Endodermal cell (in vitro differentiated cells): ENCODE data around the gene OR8J3. TPM values are rescaled to one million over a fixed set of nuclear protein-coding genes. Genes with fewer than 3 reads are reported as not detected.

Experiments
- DNase-seq: peaks from one replicate; pipeline ENCODE4 v3.0.0-alpha.2; 2017
- H3K27ac ChIP-seq: 2 replicates; pipeline ENCODE4 v1.5.1; 2013; ENCODE audit warnings: mild to moderate bottlenecking, low read depth, low read length, moderate library complexity
- H3K27me3 ChIP-seq: 2 replicates; pipeline ENCODE4 v1.6.1; 2013; ENCODE audit warnings: mild to moderate bottlenecking, low read length, moderate library complexity; ENCODE audit not compliant: insufficient read depth, control insufficient read depth, poor library complexity, severe bottlenecking
- H3K36me3 ChIP-seq: 2 replicates; pipeline ENCODE4 v1.7.0; 2013; ENCODE audit warnings: mild to moderate bottlenecking, low read length, moderate library complexity; ENCODE audit not compliant: control insufficient read depth, insufficient read depth
- H3K4me1 ChIP-seq: one replicate; pipeline ENCODE4 v1.7.0; 2013; ENCODE audit warnings: low read length; ENCODE audit not compliant: control insufficient read depth, insufficient read depth
- H3K4me3 ChIP-seq: 2 replicates; pipeline ENCODE4 v1.5.1; 2013; ENCODE audit warnings: mild to moderate bottlenecking, low read length, moderate library complexity
- H3K9ac ChIP-seq: 2 replicates; pipeline ENCODE4 v1.6.1; 2013; ENCODE audit warnings: mild to moderate bottlenecking, low read length, moderate library complexity; ENCODE audit not compliant: poor library complexity, severe bottlenecking; ENCODE audit errors: extremely low read depth
- H3K9me3 ChIP-seq: 2 replicates; pipeline ENCODE4 v1.6.1; 2013; ENCODE audit warnings: mild to moderate bottlenecking, low read length, moderate library complexity; ENCODE audit not compliant: control insufficient read depth
- H3K27ac Mint-ChIP-seq: 2 replicates; pipeline ENCODE4 v1.8.0; 2020; ENCODE audit warnings: mixed read lengths
- H3K27me3 Mint-ChIP-seq: 2 replicates; pipeline ENCODE4 v1.8.0; 2021; ENCODE audit warnings: mild to moderate bottlenecking, mixed read lengths; ENCODE audit not compliant: insufficient read depth
- H3K36me3 Mint-ChIP-seq: 2 replicates; pipeline ENCODE4 v1.8.0; 2020; ENCODE audit warnings: low read depth, mixed read lengths
- H3K4me1 Mint-ChIP-seq: 2 replicates; pipeline ENCODE4 v1.8.0; 2020; ENCODE audit warnings: mixed read lengths
- H3K4me3 Mint-ChIP-seq: 2 replicates; pipeline ENCODE4 v1.8.0; 2020; ENCODE audit warnings: mild to moderate bottlenecking, moderate library complexity, mixed read lengths
- H3K9me3 Mint-ChIP-seq: 2 replicates; pipeline ENCODE4 v1.8.0; 2020; ENCODE audit warnings: mild to moderate bottlenecking, mixed read lengths
- WGBS, 2 experiments: methylation state at CpG; one replicate each; pipeline versions ENCODE4 v1.1.5 to v1.1.7; 2013; ENCODE audit warnings: missing lambda C conversion rate in 2 of 2, mixed read lengths in 1 of 2; ENCODE audit not compliant: insufficient coverage in 1 of 2, insufficient read length in 1 of 2; 5-methylcytosine and 5-hydroxymethylcytosine counted together
- long read RNA-seq, 4 experiments: library from polyadenylated mRNA in 2 of 4; library from RNA in 1 of 4; library from capped mRNA in 1 of 4; stranded (forward) in 3 of 4; unstranded in 1 of 4; transcript quantifications; one replicate each; pipeline ENCODE4 v2.0.0, GENCODE V29; 2020 to 2021; ENCODE audit warnings: inconsistent platforms in 1 of 4
- polyA plus RNA-seq, 2 experiments: library from polyadenylated mRNA; stranded (reverse); fragments of 50-300 nt; gene quantifications; one replicate each; pipeline ENCODE4 v1.2.3, GENCODE V29; 2013
- total RNA-seq, 2 donors: library from RNA; stranded (reverse); fragmentation: NEBNext Ultra II Directional in 1 of 2; extraction: Animal tissue kit (Norgen Biotek cat#: 25700) in 1 of 2; gene quantifications; 2 replicates in 1 of 2; 3 replicates in 1 of 2; pipeline ENCODE4 v1.2.1, GENCODE V29; 2021
- TF ChIP-seq, protein P1 (sequence below): fragments of 200-600 bp; sonication (generic); conservative IDR thresholded peaks from 2 replicates; pipeline ENCODE4 v1.5.0; 2021; ENCODE audit warnings: antibody characterized with exemption, mild to moderate bottlenecking

The OR8J3 gene, protein sequence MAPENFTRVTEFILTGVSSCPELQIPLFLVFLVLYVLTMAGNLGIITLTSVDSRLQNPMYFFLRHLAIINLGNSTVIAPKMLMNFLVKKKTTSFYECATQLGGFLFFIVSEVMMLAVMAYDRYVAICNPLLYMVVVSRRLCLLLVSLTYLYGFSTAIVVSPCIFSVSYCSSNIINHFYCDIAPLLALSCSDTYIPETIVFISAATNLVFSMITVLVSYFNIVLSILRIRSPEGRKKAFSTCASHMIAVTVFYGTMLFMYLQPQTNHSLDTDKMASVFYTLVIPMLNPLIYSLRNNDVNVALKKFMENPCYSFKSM
- not detected for total RNA-seq
- not detected for polyA plus RNA-seq (2013, experiment 1 of 2)
- polyA plus RNA-seq (2013, experiment 2 of 2), result not detected
- long read RNA-seq, experiment 1, result 0 reads
- long read RNA-seq, experiment 2, result 0 reads
- long read RNA-seq, experiment 3, result 0 reads
- long read RNA-seq, experiment 4, result 0 reads

DNA sequence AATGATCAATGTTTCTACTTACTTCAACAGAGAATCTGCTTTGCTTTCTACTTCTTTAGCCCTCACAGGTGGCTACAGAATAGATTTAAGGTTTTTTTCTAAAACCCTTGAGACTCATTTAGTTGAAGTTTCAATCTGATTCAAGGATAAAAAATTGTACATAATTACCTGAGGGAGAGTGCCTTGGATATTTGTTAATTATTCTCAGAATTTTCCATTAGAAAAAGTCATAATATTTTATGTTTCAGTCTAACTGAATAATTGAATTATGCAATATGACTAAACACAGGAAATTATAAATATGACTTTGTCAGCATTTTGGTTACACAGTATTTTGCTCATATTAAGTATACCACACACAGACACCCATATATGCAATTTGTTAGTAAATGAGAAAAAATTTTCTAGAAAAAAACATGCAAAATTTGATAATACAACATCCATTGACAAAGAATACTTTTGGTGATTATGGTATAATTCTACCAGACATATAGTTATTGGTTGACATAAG is at the start of gene OR8J3:
Gene OR8J3 (minus strand): TSS at position 51 of the 511 bp plus-strand sequence. CDS start 2,483 bp downstream, outside the sequence.
- Mint-ChIP-seq H3K27me3 (no peaks in the 10 kb centered on the region), H3K9me3 (peaks cover 11% of the 10 kb centered on the region), H3K27ac (no peak within 1 kb of the TSS), H3K4me1 (no peaks in the 10 kb centered on the region), H3K36me3 (no peaks in the 10 kb centered on the region), H3K4me3 (no peak within 1 kb of the TSS)
- no peak within 1 kb of the TSS for H3K27ac ChIP-seq
- no peak within 1 kb of the TSS for H3K9ac ChIP-seq
- TF ChIP-seq, protein P1, sequence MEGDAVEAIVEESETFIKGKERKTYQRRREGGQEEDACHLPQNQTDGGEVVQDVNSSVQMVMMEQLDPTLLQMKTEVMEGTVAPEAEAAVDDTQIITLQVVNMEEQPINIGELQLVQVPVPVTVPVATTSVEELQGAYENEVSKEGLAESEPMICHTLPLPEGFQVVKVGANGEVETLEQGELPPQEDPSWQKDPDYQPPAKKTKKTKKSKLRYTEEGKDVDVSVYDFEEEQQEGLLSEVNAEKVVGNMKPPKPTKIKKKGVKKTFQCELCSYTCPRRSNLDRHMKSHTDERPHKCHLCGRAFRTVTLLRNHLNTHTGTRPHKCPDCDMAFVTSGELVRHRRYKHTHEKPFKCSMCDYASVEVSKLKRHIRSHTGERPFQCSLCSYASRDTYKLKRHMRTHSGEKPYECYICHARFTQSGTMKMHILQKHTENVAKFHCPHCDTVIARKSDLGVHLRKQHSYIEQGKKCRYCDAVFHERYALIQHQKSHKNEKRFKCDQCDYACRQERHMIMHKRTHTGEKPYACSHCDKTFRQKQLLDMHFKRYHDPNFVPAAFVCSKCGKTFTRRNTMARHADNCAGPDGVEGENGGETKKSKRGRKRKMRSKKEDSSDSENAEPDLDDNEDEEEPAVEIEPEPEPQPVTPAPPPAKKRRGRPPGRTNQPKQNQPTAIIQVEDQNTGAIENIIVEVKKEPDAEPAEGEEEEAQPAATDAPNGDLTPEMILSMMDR, result no peak
- no peaks in the 10 kb centered on the region for H3K4me1 ChIP-seq
- H3K36me3 ChIP-seq, result no peaks in the 10 kb centered on the region
- no peak within 1 kb of the TSS for H3K4me3 ChIP-seq
- no peaks in the 10 kb centered on the region for H3K9me3 ChIP-seq
- H3K27me3 ChIP-seq, result no peaks in the 10 kb centered on the region
- no peak for DNase-seq

DNA sequence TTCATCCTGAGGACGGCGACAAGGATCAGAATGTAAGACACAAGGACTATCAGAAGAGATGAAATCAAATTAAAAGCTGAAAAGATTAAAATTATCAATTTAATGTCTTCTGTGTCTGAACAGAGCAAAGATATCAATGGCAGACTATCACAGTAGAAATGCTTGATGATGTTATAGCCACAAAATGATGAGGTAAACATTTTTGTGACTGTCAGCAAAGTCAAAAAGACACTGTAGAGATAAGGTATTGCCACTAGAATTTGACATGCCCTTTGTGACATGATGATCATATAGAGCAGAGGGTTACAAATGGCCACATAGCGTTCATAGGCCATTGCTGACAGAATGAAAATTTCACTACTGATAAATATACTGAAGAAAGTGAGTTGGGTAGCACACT is 48.6 kb upstream of the OR8J3 start:
- H3K36me3 ChIP-seq, result no peaks in the 10 kb centered on the region
- H3K4me1 ChIP-seq, result no peaks in the 10 kb centered on the region
- no peak for DNase-seq
- peaks cover 2% of the 10 kb centered on the region for H3K9me3 Mint-ChIP-seq
- WGBS, 2 experiments, result 67 to 93% methylated on average over 1 to 3 of the region's 3 CpGs
- no peak overlapping the region for H3K4me3 Mint-ChIP-seq
- H3K27me3 Mint-ChIP-seq, result no peaks in the 10 kb centered on the region
- TF ChIP-seq, protein P1, result no peak
- H3K9me3 ChIP-seq, result peaks cover 11% of the 10 kb centered on the region
- no peak overlapping the region for H3K27ac Mint-ChIP-seq
- H3K27ac ChIP-seq, result no peak overlapping the region
- H3K27me3 ChIP-seq, result no peaks in the 10 kb centered on the region
- no peak overlapping the region for H3K4me3 ChIP-seq
- H3K9ac ChIP-seq, result no peak overlapping the region
- no peaks in the 10 kb centered on the region for H3K36me3 Mint-ChIP-seq
- H3K4me1 Mint-ChIP-seq, result no peaks in the 10 kb centered on the region

- Mint-ChIP-seq H3K27ac (no peak overlapping the region), H3K4me1 (no peaks in the 10 kb centered on the region), H3K4me3 (no peak overlapping the region), H3K36me3 (no peaks in the 10 kb centered on the region), H3K27me3 (no peaks in the 10 kb centered on the region), H3K9me3 (peaks cover 4% of the 10 kb centered on the region)
- H3K4me3 ChIP-seq, result no peak overlapping the region
- peaks cover 8% of the 10 kb centered on the region for H3K9me3 ChIP-seq
- H3K9ac ChIP-seq, result no peak overlapping the region
- no peaks in the 10 kb centered on the region for H3K27me3 ChIP-seq
- H3K4me1 ChIP-seq, result no peaks in the 10 kb centered on the region
- H3K36me3 ChIP-seq, result no peaks in the 10 kb centered on the region
- no peak overlapping the region for H3K27ac ChIP-seq
- DNase-seq, result no peak
- TF ChIP-seq, protein P1, result no peak
Observed at GRCh38 chr11:56183459-56183858, 43.5 kb upstream of the OR8J3 start.
